Peyer's patch (tissue), 4 donors: ENCODE measurements around the gene DHX57.

Source experiments
- CTCF ChIP-seq, 6 experiments: fragments of 450-650 bp in 4 of 6; fragments of 200-600 bp in 2 of 6; sonication (generic) in 1 of 6; IDR thresholded peaks; one replicate each; pipeline ENCODE4 v1.5.1; 2017 to 2019; ENCODE audit warnings: antibody characterized with exemption in 6 of 6, mild to moderate bottlenecking in 3 of 6, moderate library complexity in 1 of 6
- POLR2A ChIP-seq, 2 donors: fragments of 450-650 bp; IDR thresholded peaks; one replicate each; pipeline ENCODE4 v1.5.1; 2017; ENCODE audit warnings: antibody characterized with exemption in 2 of 2, mild to moderate bottlenecking in 2 of 2, moderate library complexity in 2 of 2

GRCh38 chr2:38912619-38913018 is 36.9 kb upstream of the DHX57 start:
- TF ChIP-seq POLR2A (IDR thresholded peaks at IDR 0.05) (no peak), CTCF (IDR thresholded peaks at IDR 0.05) (no peak)
